ENCODE measurements around the gene U2SURP.
"Not testable (repeated sequence)": the region's sequence is repeated elsewhere in the genome, so short reads cannot be mapped to it uniquely, and the experiment has no call there.

U2SURP gene

DNA sequence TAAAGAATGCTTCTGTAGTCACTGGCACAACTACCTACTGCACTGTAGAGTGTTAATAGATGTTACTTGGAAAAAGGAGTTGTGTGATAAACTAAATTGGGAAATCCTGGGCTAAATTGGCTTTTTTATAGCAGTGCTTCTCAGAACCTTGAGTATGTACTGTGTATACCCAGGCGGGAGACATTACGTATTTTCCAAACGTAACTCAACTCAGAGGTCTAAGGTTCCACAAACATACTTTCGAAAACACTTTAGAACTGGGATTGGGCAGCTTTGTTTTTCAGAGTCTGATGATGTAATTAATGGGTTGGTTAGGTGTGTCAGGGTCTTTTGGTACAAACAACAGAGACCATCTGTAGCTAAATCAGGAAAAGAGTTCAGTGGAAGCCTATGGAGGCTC, 64.7 kb downstream of the U2SURP start:
- H3K27ac ChIP-seq: no peak overlapping the region

GRCh38 chr3:143067201-143067600, 65.8 kb downstream of the U2SURP start:
- H3K4me3 ChIP-seq (ENCODE audit: low read depth in 1 of 2, low read length in 1 of 2): no peak overlapping the region
- H3K27ac ChIP-seq: no peak overlapping the region
- H3K4me1 ChIP-seq (ENCODE audit: control insufficient read depth in 1 of 2, insufficient read depth in 1 of 2, low read depth in 1 of 2, low read length in 1 of 2): no peaks in the 10 kb centered on the region
- no peaks in the 10 kb centered on the region for H3K9me3 ChIP-seq
- H3K36me3 ChIP-seq: no peaks in the 10 kb centered on the region
- H3K27me3 ChIP-seq: no peaks in the 10 kb centered on the region
- TF ChIP-seq, protein P1, sequence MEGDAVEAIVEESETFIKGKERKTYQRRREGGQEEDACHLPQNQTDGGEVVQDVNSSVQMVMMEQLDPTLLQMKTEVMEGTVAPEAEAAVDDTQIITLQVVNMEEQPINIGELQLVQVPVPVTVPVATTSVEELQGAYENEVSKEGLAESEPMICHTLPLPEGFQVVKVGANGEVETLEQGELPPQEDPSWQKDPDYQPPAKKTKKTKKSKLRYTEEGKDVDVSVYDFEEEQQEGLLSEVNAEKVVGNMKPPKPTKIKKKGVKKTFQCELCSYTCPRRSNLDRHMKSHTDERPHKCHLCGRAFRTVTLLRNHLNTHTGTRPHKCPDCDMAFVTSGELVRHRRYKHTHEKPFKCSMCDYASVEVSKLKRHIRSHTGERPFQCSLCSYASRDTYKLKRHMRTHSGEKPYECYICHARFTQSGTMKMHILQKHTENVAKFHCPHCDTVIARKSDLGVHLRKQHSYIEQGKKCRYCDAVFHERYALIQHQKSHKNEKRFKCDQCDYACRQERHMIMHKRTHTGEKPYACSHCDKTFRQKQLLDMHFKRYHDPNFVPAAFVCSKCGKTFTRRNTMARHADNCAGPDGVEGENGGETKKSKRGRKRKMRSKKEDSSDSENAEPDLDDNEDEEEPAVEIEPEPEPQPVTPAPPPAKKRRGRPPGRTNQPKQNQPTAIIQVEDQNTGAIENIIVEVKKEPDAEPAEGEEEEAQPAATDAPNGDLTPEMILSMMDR (IDR thresholded peaks at IDR 0.05): no peak

More for the DNA sequence above, 64.7 kb downstream of the U2SURP start:
- Histone ChIP-seq H3K27me3 (no peaks in the 10 kb centered on the region), H3K9me3 (no peaks in the 10 kb centered on the region), H3K4me3 (ENCODE audit: low read depth in 1 of 2, low read length in 1 of 2) (no peak overlapping the region), H3K36me3 (no peaks in the 10 kb centered on the region), H3K4me1 (ENCODE audit: control insufficient read depth in 1 of 2, insufficient read depth in 1 of 2, low read depth in 1 of 2, low read length in 1 of 2) (peaks cover 2 to 4% of the 10 kb centered on the region in 2 experiments)
- TF ChIP-seq, protein P1 (IDR thresholded peaks at IDR 0.05): no peak

DNA sequence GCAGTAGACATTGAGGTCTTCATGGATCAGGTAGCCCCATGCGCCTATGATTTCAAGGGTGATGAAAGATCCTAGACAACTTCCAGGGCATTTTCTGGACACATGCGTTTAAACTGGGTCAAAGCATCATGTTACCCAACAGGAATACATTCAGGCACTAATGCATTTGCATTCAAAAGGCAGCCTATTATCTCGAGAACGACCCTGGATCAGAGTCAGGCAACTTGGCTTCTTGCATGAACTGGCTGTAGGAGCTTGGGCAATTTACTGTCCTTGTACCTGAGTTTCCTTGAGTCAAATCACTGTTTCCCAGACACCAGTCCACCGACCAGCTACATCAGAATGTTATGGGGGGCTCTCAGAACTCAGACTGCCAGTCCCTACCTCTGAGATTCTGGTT, 66.7 kb downstream of the U2SURP start:
- TF ChIP-seq, protein P1 (IDR thresholded peaks at IDR 0.05): no peak
- no peak overlapping the region for H3K4me3 ChIP-seq (ENCODE audit: low read depth in 1 of 2, low read length in 1 of 2)
- no peaks in the 10 kb centered on the region for H3K36me3 ChIP-seq
- no peaks in the 10 kb centered on the region for H3K9me3 ChIP-seq
- no peaks in the 10 kb centered on the region for H3K27me3 ChIP-seq
- H3K4me1 ChIP-seq (ENCODE audit: control insufficient read depth in 1 of 2, insufficient read depth in 1 of 2, low read depth in 1 of 2, low read length in 1 of 2): no peaks in the 10 kb centered on the region
- no peak overlapping the region for H3K27ac ChIP-seq

GRCh38 chr3:143070977-143071551, 69.7 kb downstream of the U2SURP start:
- TF ChIP-seq, protein P1 (IDR thresholded peaks at IDR 0.05): no peak
- H3K27me3 ChIP-seq: no peaks in the 10 kb centered on the region
- H3K4me3 ChIP-seq (ENCODE audit: low read depth in 1 of 2, low read length in 1 of 2): no peak overlapping the region
- H3K9me3 ChIP-seq: no peaks in the 10 kb centered on the region
- no peak overlapping the region for H3K27ac ChIP-seq
- no peaks in the 10 kb centered on the region for H3K4me1 ChIP-seq (ENCODE audit: control insufficient read depth in 1 of 2, insufficient read depth in 1 of 2, low read depth in 1 of 2, low read length in 1 of 2)
- H3K36me3 ChIP-seq: no peaks in the 10 kb centered on the region

DNA sequence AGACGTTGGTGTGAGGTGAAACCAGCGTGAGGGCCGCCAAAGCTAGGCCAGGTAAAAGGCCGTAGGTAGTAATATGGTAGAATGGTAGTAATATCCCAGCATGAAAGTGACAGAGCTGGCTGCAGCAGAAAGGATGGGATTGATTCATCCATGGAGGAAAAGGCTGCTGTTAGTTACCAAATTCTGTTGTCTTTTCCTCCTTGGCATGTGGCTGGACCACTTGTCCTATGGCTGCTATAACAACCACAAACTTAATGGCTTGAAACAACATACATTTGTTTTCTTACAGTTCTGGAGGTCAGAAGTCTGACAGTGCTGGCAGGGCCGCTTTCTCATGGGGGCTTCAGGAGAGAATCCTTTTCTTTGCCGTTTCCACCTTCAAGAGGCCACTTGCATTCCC, 70.4 kb downstream of the U2SURP start:
- no peaks in the 10 kb centered on the region for H3K27me3 ChIP-seq
- no peaks in the 10 kb centered on the region for H3K4me1 ChIP-seq (ENCODE audit: control insufficient read depth in 1 of 2, insufficient read depth in 1 of 2, low read depth in 1 of 2, low read length in 1 of 2)
- H3K9me3 ChIP-seq: no peaks in the 10 kb centered on the region
- no peak overlapping the region for H3K27ac ChIP-seq
- no peak overlapping the region for H3K4me3 ChIP-seq (ENCODE audit: low read depth in 1 of 2, low read length in 1 of 2)
- TF ChIP-seq, protein P1 (IDR thresholded peaks at IDR 0.05): no peak
- H3K36me3 ChIP-seq: no peaks in the 10 kb centered on the region

DNA sequence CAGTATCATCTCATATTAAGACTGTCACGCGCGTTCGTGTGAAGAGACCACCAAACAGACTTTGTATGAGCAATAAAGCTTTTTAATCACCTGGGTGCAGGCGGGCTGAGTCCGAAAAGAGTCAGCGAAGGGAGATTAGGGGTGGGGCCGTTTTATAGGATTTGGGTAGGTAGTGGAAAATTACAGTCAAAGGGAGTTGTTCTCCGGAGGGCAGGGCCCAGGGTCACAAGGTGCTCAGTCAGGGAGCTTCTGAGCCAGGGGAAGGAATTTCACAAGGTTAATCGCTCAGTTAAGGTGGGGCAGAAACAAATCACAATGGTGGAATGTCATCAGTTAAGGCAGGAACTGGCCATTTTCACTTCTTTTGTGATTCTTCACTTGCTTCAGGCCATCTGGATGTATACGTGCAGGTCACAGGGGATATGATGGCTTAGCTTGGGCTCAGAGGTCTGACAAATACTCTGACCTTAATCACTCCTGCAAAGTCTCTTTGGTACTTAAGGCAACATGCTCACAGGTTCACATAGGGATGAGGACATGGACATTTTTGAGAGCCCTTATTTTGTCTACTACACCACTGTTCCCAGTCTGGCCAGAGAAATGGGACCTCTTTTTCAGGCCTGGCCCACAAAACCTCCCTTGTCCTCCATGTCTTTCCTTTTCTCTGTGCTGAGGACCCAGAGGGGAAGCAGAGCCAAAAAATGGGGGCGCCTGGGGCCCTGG, 71.1 kb downstream of the U2SURP start:
- H3K27ac ChIP-seq; H3K4me3 ChIP-seq (ENCODE audit: low read depth in 1 of 2, low read length in 1 of 2); H3K4me1 ChIP-seq (ENCODE audit: control insufficient read depth in 1 of 2, insufficient read depth in 1 of 2, low read depth in 1 of 2, low read length in 1 of 2); H3K36me3 ChIP-seq; H3K9me3 ChIP-seq; H3K27me3 ChIP-seq: not testable (repeated sequence)

- not testable (repeated sequence) for H3K9me3 ChIP-seq; H3K27me3 ChIP-seq; H3K4me1 ChIP-seq (ENCODE audit: control insufficient read depth in 1 of 2, insufficient read depth in 1 of 2, low read depth in 1 of 2, low read length in 1 of 2); H3K36me3 ChIP-seq; H3K27ac ChIP-seq; H3K4me3 ChIP-seq (ENCODE audit: low read depth in 1 of 2, low read length in 1 of 2)
Measured at GRCh38 chr3:143073541-143073940, 72.2 kb downstream of the U2SURP start.

DNA sequence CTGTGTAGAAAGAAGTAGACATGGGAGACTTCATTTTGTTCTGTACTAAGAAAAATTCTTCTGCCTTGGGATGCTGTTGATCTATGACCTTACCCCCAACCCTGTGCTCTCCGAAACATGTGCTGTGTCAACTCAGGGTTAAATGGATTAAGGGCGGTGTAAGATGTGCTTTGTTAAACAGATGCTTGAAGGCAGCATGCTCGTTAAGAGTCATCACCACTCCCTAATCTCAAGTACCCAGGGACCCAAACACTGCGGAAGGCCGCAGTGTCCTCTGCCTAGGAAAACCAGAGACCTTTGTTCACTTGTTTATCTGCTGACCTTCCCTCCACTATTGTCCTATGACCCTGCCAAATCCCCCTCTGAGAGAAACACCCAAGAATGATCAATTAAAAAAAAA, 72.6 kb downstream of the U2SURP start:
- H3K9me3 ChIP-seq; H3K27me3 ChIP-seq; H3K36me3 ChIP-seq; H3K4me1 ChIP-seq (ENCODE audit: control insufficient read depth in 1 of 2, insufficient read depth in 1 of 2, low read depth in 1 of 2, low read length in 1 of 2); H3K4me3 ChIP-seq (ENCODE audit: low read depth in 1 of 2, low read length in 1 of 2); H3K27ac ChIP-seq: not testable (repeated sequence)
